Measurements from ENCODE around the gene TICAM2.

DNA sequence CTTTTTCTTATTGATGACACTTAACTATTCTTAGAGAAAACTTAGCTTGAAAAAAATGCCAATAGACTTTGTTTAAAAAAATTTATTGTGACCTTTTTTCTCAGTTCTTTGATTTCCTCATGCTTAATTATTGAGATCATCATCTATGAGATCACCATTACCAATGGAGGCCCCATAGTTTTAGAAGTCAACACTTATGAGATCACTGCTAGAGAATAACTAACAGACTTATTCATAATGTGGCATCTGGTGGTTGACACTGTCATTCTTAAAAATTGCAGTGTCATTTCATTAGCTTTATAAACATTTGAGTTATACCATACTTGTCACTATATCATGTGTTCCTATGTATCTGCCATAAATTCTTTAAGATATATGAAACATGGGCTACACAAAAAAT is 42.8 kb downstream of the TICAM2 start:
- TF ChIP-seq, protein P1, sequence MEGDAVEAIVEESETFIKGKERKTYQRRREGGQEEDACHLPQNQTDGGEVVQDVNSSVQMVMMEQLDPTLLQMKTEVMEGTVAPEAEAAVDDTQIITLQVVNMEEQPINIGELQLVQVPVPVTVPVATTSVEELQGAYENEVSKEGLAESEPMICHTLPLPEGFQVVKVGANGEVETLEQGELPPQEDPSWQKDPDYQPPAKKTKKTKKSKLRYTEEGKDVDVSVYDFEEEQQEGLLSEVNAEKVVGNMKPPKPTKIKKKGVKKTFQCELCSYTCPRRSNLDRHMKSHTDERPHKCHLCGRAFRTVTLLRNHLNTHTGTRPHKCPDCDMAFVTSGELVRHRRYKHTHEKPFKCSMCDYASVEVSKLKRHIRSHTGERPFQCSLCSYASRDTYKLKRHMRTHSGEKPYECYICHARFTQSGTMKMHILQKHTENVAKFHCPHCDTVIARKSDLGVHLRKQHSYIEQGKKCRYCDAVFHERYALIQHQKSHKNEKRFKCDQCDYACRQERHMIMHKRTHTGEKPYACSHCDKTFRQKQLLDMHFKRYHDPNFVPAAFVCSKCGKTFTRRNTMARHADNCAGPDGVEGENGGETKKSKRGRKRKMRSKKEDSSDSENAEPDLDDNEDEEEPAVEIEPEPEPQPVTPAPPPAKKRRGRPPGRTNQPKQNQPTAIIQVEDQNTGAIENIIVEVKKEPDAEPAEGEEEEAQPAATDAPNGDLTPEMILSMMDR (IDR thresholded peaks at IDR 0.05; ENCODE audit: low read depth, low read length), result no peak
- TF ChIP-seq EZH2phosphoT487 (IDR thresholded peaks at IDR 0.05; ENCODE audit: low read depth), result no peak
